Nephron progenitor cell (in vitro differentiated cells): ENCODE measurements around the gene VGLL4.
A peak's percentile ranks its signal among the peaks of the same experiment; 100 is the strongest.

Source experiments
- DNase-seq: peaks from one replicate; pipeline ENCODE4 v3.0.0; 2021
- H3K27ac Mint-ChIP-seq: 2 replicates; pipeline ENCODE4 v1.8.0; 2021; ENCODE audit warnings: mild to moderate bottlenecking, moderate library complexity, mixed read lengths
- H3K27me3 Mint-ChIP-seq: 2 replicates; pipeline ENCODE4 v1.8.0; 2021; ENCODE audit warnings: mild to moderate bottlenecking, low read depth, mixed read lengths; ENCODE audit not compliant: poor library complexity
- H3K36me3 Mint-ChIP-seq: 2 replicates; pipeline ENCODE4 v1.8.0; 2021; ENCODE audit warnings: low read depth, mixed read lengths
- H3K4me1 Mint-ChIP-seq: 2 replicates; pipeline ENCODE4 v1.8.0; 2021; ENCODE audit warnings: mixed read lengths
- H3K4me3 Mint-ChIP-seq: 2 replicates; pipeline ENCODE4 v1.8.0; 2021; ENCODE audit warnings: mild to moderate bottlenecking, moderate library complexity, mixed read lengths
- H3K9me3 Mint-ChIP-seq: 2 replicates; pipeline ENCODE4 v1.8.0; 2021; ENCODE audit warnings: mild to moderate bottlenecking, moderate library complexity, mixed read lengths
- CTCF ChIP-seq: fragments of 200-600 bp; sonication (generic); IDR thresholded peaks from 2 replicates; pipeline ENCODE4 v1.5.0; 2021; ENCODE audit warnings: antibody characterized with exemption

Gene VGLL4

GRCh38 chr3:11619461-11619860 is 24.3 kb downstream of the VGLL4 start:
- Mint-ChIP-seq H3K4me1 (peaks cover 87% of the 10 kb centered on the region), H3K36me3 (peaks cover 33% of the 10 kb centered on the region), H3K27me3 (no peaks in the 10 kb centered on the region), H3K4me3 (peak overlapping the region; percentile 5), H3K27ac (peak overlapping the region; percentile 89), H3K9me3 (peaks cover 18% of the 10 kb centered on the region)
- no peak for TF ChIP-seq CTCF
- DNase-seq: no peak

- Mint-ChIP-seq H3K4me1 (peaks cover 89% of the 10 kb centered on the region), H3K9me3 (peaks cover 13% of the 10 kb centered on the region), H3K27ac (peak overlapping the region; percentile 89), H3K4me3 (peak overlapping the region; percentile 5), H3K36me3 (peaks cover 28% of the 10 kb centered on the region), H3K27me3 (no peaks in the 10 kb centered on the region)
- no peak for TF ChIP-seq CTCF
- DNase-seq: no peak
These were observed 24.8 kb downstream of the VGLL4 start for GRCh38 chr3:11618904-11619303.

- H3K27me3 Mint-ChIP-seq: no peaks in the 10 kb centered on the region
- no peak for DNase-seq
- peaks cover 6% of the 10 kb centered on the region for H3K36me3 Mint-ChIP-seq
- peaks cover 98% of the 10 kb centered on the region for H3K4me1 Mint-ChIP-seq
- H3K4me3 Mint-ChIP-seq: no peak overlapping the region
- no peaks in the 10 kb centered on the region for H3K9me3 Mint-ChIP-seq
- H3K27ac Mint-ChIP-seq: peak overlapping the region; percentile 93
- no peak for TF ChIP-seq CTCF
These were observed 27.2 kb downstream of the VGLL4 start for GRCh38 chr3:11616551-11616950.

GRCh38 chr3:11613851-11614487 is 29.7 kb downstream of the VGLL4 start:
- no peak for TF ChIP-seq CTCF

GRCh38 chr3:11613319-11613718 is 30.4 kb downstream of the VGLL4 start:
- TF ChIP-seq CTCF: no peak
- peaks cover 97% of the 10 kb centered on the region for H3K4me1 Mint-ChIP-seq
- no peaks in the 10 kb centered on the region for H3K27me3 Mint-ChIP-seq
- no peak for DNase-seq
- H3K36me3 Mint-ChIP-seq: peaks cover 16% of the 10 kb centered on the region
- no peak overlapping the region for H3K4me3 Mint-ChIP-seq
- H3K9me3 Mint-ChIP-seq: no peaks in the 10 kb centered on the region
- peak overlapping the region; percentile 92 for H3K27ac Mint-ChIP-seq

More at GRCh38 chr3:11613851-11614487, 29.7 kb downstream of the VGLL4 start:
- Mint-ChIP-seq H3K36me3 (peaks cover 13% of the 10 kb centered on the region), H3K4me3 (no peak overlapping the region), H3K27ac (peak overlapping the region; percentile 92), H3K27me3 (no peaks in the 10 kb centered on the region), H3K9me3 (no peaks in the 10 kb centered on the region), H3K4me1 (peaks cover 98% of the 10 kb centered on the region)
- no peak for DNase-seq
